BE2C (cell line): ENCODE data around the gene PERCC1.

Source experiments
- DNase-seq: peaks from one replicate; pipeline ENCODE4 v3.0.0-alpha.2; 2020
- H3K27me3 ChIP-seq: fragments of 250-450 bp; sonication (Bioruptor Pico); 2 replicates; pipeline ENCODE4 v1.5.1; 2020; ENCODE audit warnings: mild to moderate bottlenecking
- H3K36me3 ChIP-seq: fragments of 250-450 bp; sonication (Bioruptor Pico); 2 replicates; pipeline ENCODE4 v1.5.1; 2020; ENCODE audit warnings: mild to moderate bottlenecking
- H3K4me1 ChIP-seq: fragments of 250-450 bp; sonication (Bioruptor Pico); 2 replicates; pipeline ENCODE4 v1.5.1; 2020
- H3K4me3 ChIP-seq: 2 replicates; pipeline ENCODE4 v1.5.1; 2011; ENCODE audit warnings: low read depth, low read length
- H3K9me3 ChIP-seq: fragments of 250-450 bp; sonication (Bioruptor Pico); 2 replicates; pipeline ENCODE4 v1.5.1; 2020
- CTCF ChIP-seq: IDR thresholded peaks from 2 replicates; pipeline ENCODE4 v1.5.1; 2012; ENCODE audit warnings: mild to moderate bottlenecking, low read depth, low read length

PERCC1 gene

GRCh38 chr16:1403733-1404132, 27.1 kb upstream of the PERCC1 start:
- no peak for TF ChIP-seq CTCF
- no peak for DNase-seq
- Histone ChIP-seq H3K4me1 (no peaks in the 10 kb centered on the region), H3K27me3 (no peaks in the 10 kb centered on the region), H3K9me3 (no peaks in the 10 kb centered on the region), H3K4me3 (no peak overlapping the region), H3K36me3 (peaks cover 2% of the 10 kb centered on the region; the same call in 1 of the 2 replicates)

- H3K9me3 ChIP-seq, result no peaks in the 10 kb centered on the region
- no peak for TF ChIP-seq CTCF
- H3K4me1 ChIP-seq, result no peaks in the 10 kb centered on the region
- DNase-seq, result no peak
- H3K4me3 ChIP-seq, result peak overlapping the region; percentile 75
- no peaks in the 10 kb centered on the region for H3K36me3 ChIP-seq
- H3K27me3 ChIP-seq, result no peaks in the 10 kb centered on the region
Measured at GRCh38 chr16:1407753-1408152, 23.1 kb upstream of the PERCC1 start.

- no peaks in the 10 kb centered on the region for H3K4me1 ChIP-seq
- TF ChIP-seq CTCF, result no peak
- DNase-seq, result peak; percentile 96
- H3K9me3 ChIP-seq, result no peaks in the 10 kb centered on the region
- no peaks in the 10 kb centered on the region for H3K27me3 ChIP-seq
- no peaks in the 10 kb centered on the region for H3K36me3 ChIP-seq
- H3K4me3 ChIP-seq, result peak overlapping the region; percentile 75
Measured at GRCh38 chr16:1408171-1408837, 22.6 kb upstream of the PERCC1 start.

GRCh38 chr16:1412847-1413246, 18.0 kb upstream of the PERCC1 start:
- Histone ChIP-seq H3K4me3 (no peak overlapping the region), H3K27me3 (no peaks in the 10 kb centered on the region)
- no peak for DNase-seq

GRCh38 chr16:1413684-1414531, 17.0 kb upstream of the PERCC1 start:
- DNase-seq, result peak; percentile 72
- H3K36me3 ChIP-seq, result peaks cover 7% of the 10 kb centered on the region; the same call in 1 of the 2 replicates
- peak; percentile 60 for TF ChIP-seq CTCF

More at GRCh38 chr16:1412847-1413246, 18.0 kb upstream of the PERCC1 start:
- H3K9me3 ChIP-seq, result no peaks in the 10 kb centered on the region
- H3K4me1 ChIP-seq, result no peaks in the 10 kb centered on the region
- peaks cover under 1% of the 10 kb centered on the region; the same call in 1 of the 2 replicates for H3K36me3 ChIP-seq
- TF ChIP-seq CTCF, result no peak

More at GRCh38 chr16:1413684-1414531, 17.0 kb upstream of the PERCC1 start:
- H3K27me3 ChIP-seq, result no peaks in the 10 kb centered on the region
- H3K4me1 ChIP-seq, result no peaks in the 10 kb centered on the region
- no peaks in the 10 kb centered on the region for H3K9me3 ChIP-seq
- H3K4me3 ChIP-seq, result peak overlapping the region; percentile 69
